Thyroid gland (tissue), 4 donors: ENCODE results near the gene KNOP1. TPM values are rescaled to one million over a fixed set of nuclear protein-coding genes. Genes with fewer than 3 reads are reported as not detected.

Source experiments
- DNase-seq, 2 donors: peaks; one replicate each; pipeline ENCODE4 v3.0.0-alpha.2; 2019
- H3K27ac ChIP-seq, 3 donors: fragments of 200-600 bp; sonication (generic); 1 replicate in 2 of 3; 2 replicates in 1 of 3; pipeline ENCODE4 v1.5.1; 2016 to 2019; ENCODE audit warnings: mild to moderate bottlenecking in 1 of 3, moderate library complexity in 1 of 3
- H3K27me3 ChIP-seq: fragments of 200-600 bp; sonication (generic); one replicate; pipeline ENCODE4 v1.5.1; 2019
- H3K36me3 ChIP-seq, 2 donors: fragments of 200-600 bp; sonication (generic); one replicate each; pipeline ENCODE4 v1.5.1; 2016 to 2019
- H3K4me1 ChIP-seq, 2 donors: fragments of 200-600 bp; sonication (generic); one replicate each; pipeline ENCODE4 v1.5.1; 2017 to 2019
- H3K4me3 ChIP-seq, 3 donors: fragments of 200-600 bp; sonication (generic); replicated peaks in 1 of 3; 1 replicate in 2 of 3; 2 replicates in 1 of 3; pipeline ENCODE4 v1.5.1; 2016; ENCODE audit warnings: mild to moderate bottlenecking in 1 of 3
- H3K9me3 ChIP-seq: fragments of 200-600 bp; sonication (generic); one replicate; pipeline ENCODE4 v1.5.1; 2017
- POLR2A ChIP-seq, 2 donors: fragments of 450-650 bp; IDR thresholded peaks; one replicate each; pipeline ENCODE4 v1.6.1; 2017; ENCODE audit warnings: antibody characterized with exemption in 2 of 2, mild to moderate bottlenecking in 2 of 2, moderate library complexity in 1 of 2
- WGBS, 2 donors: methylation state at CpG; one replicate each; pipeline ENCODE4 v1.1.5; 2017; 5-methylcytosine and 5-hydroxymethylcytosine counted together
- intact Hi-C: fragments of 100-400 bp; cut with DNase I; formaldehyde crosslinking; loops from one replicate; pipeline ENCODE4 v1.15.1; 2023
- total RNA-seq, 4 donors: library from RNA; depleted of rRNA; stranded (reverse); fragments of >200 nt; gene quantifications; one replicate each; pipeline ENCODE4 v1.2.3, GENCODE V29; 2016
- TF ChIP-seq, protein P1 (sequence below), 6 experiments: fragments of 200-600 bp in 3 of 6; fragments of 450-650 bp in 3 of 6; sonication (generic) in 3 of 6; IDR thresholded peaks; one replicate each; pipeline ENCODE4 v1.5.1; 2016 to 2019; ENCODE audit warnings: antibody characterized with exemption in 6 of 6, mild to moderate bottlenecking in 2 of 6, inconsistent platforms in 1 of 6, moderate library complexity in 1 of 6

KNOP1 gene
- total RNA-seq, 4 donors from 2014 or later = 8.9 to 11.5 (median 10.5) TPM

DNA sequence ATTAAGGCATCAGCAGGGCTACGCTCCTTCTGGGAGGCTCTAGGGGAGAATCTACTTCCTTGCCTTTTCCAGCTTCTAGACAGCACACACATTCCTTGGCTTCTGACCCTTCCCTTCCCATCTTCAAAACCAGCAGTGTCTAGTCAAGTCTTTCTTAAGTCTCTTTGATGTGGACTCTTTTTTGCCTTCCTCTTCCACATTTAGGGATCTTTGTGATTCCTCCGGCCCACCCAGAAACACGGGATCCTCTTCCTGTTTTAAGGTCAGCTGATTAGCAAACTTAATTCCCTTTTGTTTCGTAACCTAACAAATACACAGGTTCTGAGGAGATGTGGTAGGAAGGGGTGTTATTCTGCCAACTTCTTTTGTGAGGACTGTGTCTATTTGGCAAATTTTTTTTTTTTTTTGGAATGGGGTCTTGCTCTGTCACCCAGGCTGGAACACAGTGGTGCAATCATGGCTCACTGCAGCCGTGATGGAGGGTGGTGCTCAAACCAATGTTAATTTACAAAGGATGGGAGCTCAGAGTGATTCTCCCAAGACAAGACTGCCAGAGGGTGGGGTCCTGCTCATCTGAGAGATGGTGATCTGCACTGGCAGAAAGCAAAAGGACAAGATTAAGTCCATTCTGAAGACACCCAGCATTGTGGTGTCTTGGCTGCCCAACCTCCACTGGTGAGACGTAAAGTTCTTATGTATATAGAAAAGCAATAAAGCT, 14.7 kb downstream of the KNOP1 start:
- no peak for TF ChIP-seq POLR2A (IDR thresholded peaks at IDR 0.05)
- TF ChIP-seq, protein P1, sequence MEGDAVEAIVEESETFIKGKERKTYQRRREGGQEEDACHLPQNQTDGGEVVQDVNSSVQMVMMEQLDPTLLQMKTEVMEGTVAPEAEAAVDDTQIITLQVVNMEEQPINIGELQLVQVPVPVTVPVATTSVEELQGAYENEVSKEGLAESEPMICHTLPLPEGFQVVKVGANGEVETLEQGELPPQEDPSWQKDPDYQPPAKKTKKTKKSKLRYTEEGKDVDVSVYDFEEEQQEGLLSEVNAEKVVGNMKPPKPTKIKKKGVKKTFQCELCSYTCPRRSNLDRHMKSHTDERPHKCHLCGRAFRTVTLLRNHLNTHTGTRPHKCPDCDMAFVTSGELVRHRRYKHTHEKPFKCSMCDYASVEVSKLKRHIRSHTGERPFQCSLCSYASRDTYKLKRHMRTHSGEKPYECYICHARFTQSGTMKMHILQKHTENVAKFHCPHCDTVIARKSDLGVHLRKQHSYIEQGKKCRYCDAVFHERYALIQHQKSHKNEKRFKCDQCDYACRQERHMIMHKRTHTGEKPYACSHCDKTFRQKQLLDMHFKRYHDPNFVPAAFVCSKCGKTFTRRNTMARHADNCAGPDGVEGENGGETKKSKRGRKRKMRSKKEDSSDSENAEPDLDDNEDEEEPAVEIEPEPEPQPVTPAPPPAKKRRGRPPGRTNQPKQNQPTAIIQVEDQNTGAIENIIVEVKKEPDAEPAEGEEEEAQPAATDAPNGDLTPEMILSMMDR (IDR thresholded peaks at IDR 0.05) = no peak
- 89 to 90% methylated on average over 6 of the region's 6 CpGs for WGBS, 2 donors
- Histone ChIP-seq H3K4me3 (no peak overlapping the region), H3K36me3 (peaks cover 9 to 10% of the 10 kb centered on the region in 2 donors), H3K27ac (peak overlapping the region in 2 of 3 donors; percentile 56 to 64), H3K9me3 (no peaks in the 10 kb centered on the region), H3K27me3 (no peaks in the 10 kb centered on the region), H3K4me1 (peaks cover 27 to 45% of the 10 kb centered on the region in 2 donors)
- no peak for DNase-seq
- intact Hi-C loops = no loop called here

DNA sequence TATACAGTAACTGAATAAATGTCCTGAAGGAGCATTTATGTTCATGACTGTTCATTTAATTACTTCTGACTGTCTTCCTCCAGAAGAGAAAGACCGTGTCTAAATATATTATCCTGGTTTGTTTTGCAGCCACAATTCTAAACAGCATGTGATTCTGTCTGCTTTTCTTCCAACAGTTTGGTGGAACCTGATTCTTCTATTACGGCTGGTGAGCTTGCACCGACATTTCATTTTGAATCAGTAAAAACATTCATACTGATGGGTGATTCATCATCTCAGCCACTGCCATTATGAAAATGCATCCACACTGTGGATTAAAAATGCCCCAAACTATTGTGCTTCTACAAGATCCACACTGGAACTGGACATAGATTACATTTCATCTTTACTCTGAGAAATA, 16.9 kb downstream of the KNOP1 start:
- intact Hi-C loops = no loop called here
- WGBS, 2 donors = 54 to 73% methylated on average over 3 of the region's 3 CpGs
- Histone ChIP-seq H3K4me1 (peaks cover 40 to 67% of the 10 kb centered on the region in 2 donors), H3K9me3 (no peaks in the 10 kb centered on the region), H3K27ac (peak overlapping the region; percentile 37 to 91 (median 82)), H3K36me3 (peaks cover 9 to 10% of the 10 kb centered on the region in 2 donors), H3K4me3 (no peak overlapping the region), H3K27me3 (no peaks in the 10 kb centered on the region)
- TF ChIP-seq POLR2A (IDR thresholded peaks at IDR 0.05) = no peak
- TF ChIP-seq, protein P1 (IDR thresholded peaks at IDR 0.05) = no peak
- DNase-seq = no peak

DNA sequence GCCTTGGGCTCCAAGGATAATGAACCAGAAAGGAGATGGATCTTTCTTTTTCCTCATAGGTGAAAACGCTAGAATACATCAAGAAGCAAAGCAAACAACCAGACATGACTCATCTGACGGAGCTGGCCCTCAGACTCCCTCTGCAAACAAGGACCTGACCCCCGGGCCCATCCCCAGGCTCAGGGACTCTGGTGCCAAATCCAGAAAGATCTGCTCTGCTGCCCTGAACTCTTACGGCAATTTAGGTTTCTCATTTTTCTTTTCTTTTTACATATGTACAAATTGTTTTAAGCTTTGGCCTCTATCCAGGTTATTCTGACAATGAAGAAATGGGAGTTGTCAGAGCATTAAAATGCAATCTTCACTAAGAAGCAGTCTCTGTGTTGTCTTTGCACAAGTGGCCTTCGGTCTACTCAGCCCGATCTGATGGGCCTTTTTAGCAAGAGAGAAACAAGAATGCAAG, 17.7 kb downstream of the KNOP1 start:
- peaks cover 9 to 10% of the 10 kb centered on the region in 2 donors for H3K36me3 ChIP-seq
- intact Hi-C loops = no loop called here
- H3K27ac ChIP-seq = peak overlapping the region; percentile 37 to 91 (median 82)
- H3K27me3 ChIP-seq = no peaks in the 10 kb centered on the region
- H3K4me3 ChIP-seq = no peak overlapping the region
- peak; percentile 74 to 77 for DNase-seq
- TF ChIP-seq, protein P1 (IDR thresholded peaks at IDR 0.05) = no peak
- no peak for TF ChIP-seq POLR2A (IDR thresholded peaks at IDR 0.05)
- H3K9me3 ChIP-seq = no peaks in the 10 kb centered on the region
- 6 to 7% methylated on average over 6 of the region's 6 CpGs for WGBS, 2 donors
- peaks cover 43 to 74% of the 10 kb centered on the region in 2 donors for H3K4me1 ChIP-seq

DNA sequence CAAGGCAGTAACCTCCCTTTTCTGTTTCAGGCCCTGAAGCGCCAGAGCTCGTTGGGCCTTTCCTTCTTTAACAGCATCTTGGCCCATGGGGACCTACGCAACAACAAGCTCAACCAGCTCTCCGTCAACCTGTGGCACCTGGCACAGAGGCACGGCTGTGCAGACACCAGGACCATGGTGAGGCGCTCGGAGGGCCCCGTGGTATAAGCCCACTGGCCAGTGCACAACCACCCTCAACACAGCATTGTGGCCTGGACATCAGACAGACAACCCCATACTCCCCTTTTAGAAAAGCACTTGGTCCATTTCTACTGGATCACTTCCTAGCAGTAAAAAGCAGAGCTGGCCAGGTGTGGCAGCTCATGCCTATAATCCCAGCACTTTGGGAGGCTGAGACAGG, 18.6 kb downstream of the KNOP1 start:
- 95 to 97% methylated on average over 8 of the region's 8 CpGs for WGBS, 2 donors
- DNase-seq = no peak
- peak overlapping the region; percentile 7 to 91 (median 82) for H3K27ac ChIP-seq
- H3K4me3 ChIP-seq = no peak overlapping the region
- H3K4me1 ChIP-seq = peaks cover 43 to 67% of the 10 kb centered on the region in 2 donors
- no peaks in the 10 kb centered on the region for H3K9me3 ChIP-seq
- H3K36me3 ChIP-seq = peaks cover 2 to 9% of the 10 kb centered on the region in 2 donors
- TF ChIP-seq, protein P1 (IDR thresholded peaks at IDR 0.05) = no peak
- no peak for TF ChIP-seq POLR2A (IDR thresholded peaks at IDR 0.05)
- no peaks in the 10 kb centered on the region for H3K27me3 ChIP-seq
- intact Hi-C loops = no loop called here
